Neural cell (in vitro differentiated cells): ENCODE results near the gene HIPK2.

Source experiments
- CTCF ChIP-seq: fragments of 450-650 bp; IDR thresholded peaks from 2 replicates; pipeline ENCODE4 v1.5.1; 2014; ENCODE audit warnings: antibody characterized with exemption, mild to moderate bottlenecking, moderate library complexity; ENCODE audit not compliant: poor library complexity, severe bottlenecking
- EP300 ChIP-seq: fragments of 450-650 bp; conservative IDR thresholded peaks from 2 replicates; pipeline ENCODE4 v1.6.1; 2014; ENCODE audit warnings: antibody characterized with exemption, mild to moderate bottlenecking, moderate library complexity; ENCODE audit not compliant: poor library complexity, severe bottlenecking
- EZH2 ChIP-seq: fragments of 200-600, 300-800 bp; shearing (Covaris generic), sonication (generic); IDR thresholded peaks from 2 replicates; pipeline ENCODE4 v1.6.1; 2014; ENCODE audit warnings: antibody characterized with exemption, low read length, borderline replicate concordance, mild to moderate bottlenecking; ENCODE audit not compliant: insufficient read depth, poor library complexity, severe bottlenecking
- POLR2AphosphoS5 ChIP-seq: IDR thresholded peaks from 2 replicates; pipeline ENCODE4 v1.6.1; 2012
- SMC3 ChIP-seq: fragments of 450-650 bp; conservative IDR thresholded peaks from 2 replicates; pipeline ENCODE4 v1.6.1; 2014; ENCODE audit warnings: antibody characterized with exemption, mild to moderate bottlenecking, moderate library complexity; ENCODE audit not compliant: poor library complexity
- TAF1 ChIP-seq: IDR thresholded peaks from 2 replicates; pipeline ENCODE4 v1.6.1; 2012; ENCODE audit warnings: low read depth

- TF ChIP-seq CTCF: no peak
- TF ChIP-seq POLR2AphosphoS5: no peak
- no peak for TF ChIP-seq TAF1
- no peak for TF ChIP-seq SMC3
- no peak for TF ChIP-seq EP300
- TF ChIP-seq EZH2: no peak
Measured at GRCh38 chr7:139667377-139667776, 110.4 kb downstream of the HIPK2 start.
